Astrocyte of the spinal cord (primary cell): ENCODE results near the gene DOK4.

ENCODE experiments used
- DNase-seq: peaks from one replicate; pipeline ENCODE4 v3.0.0; 2011; ENCODE audit warnings: low read depth, low spot score
- H3K4me3 ChIP-seq: 2 replicates; pipeline ENCODE4 v1.5.1; 2011; ENCODE audit warnings: low read depth, mild to moderate bottlenecking, low read length, moderate library complexity
- CTCF ChIP-seq: IDR thresholded peaks from 2 replicates; pipeline ENCODE4 v1.5.1; 2012; ENCODE audit warnings: low read depth, mild to moderate bottlenecking, low read length, inconsistent platforms
- in situ Hi-C: cut with HindIII; loops from 2 replicates; pipeline ENCODE4 v1.10.0; 2017; ENCODE audit warnings: low sequenced_read_pairs

Gene DOK4

GRCh38 chr16:57514791-57515600 lies 28.7 kb upstream of the DOK4 start:
- no peak for DNase-seq
- in situ Hi-C loops: no loop called here

GRCh38 chr16:57514371-57514770 lies 28.1 kb upstream of the DOK4 start:
- H3K4me3 ChIP-seq: no peak overlapping the region
- in situ Hi-C loops: no loop called here
- TF ChIP-seq CTCF: no peak
- no peak for DNase-seq

More at GRCh38 chr16:57514791-57515600, 28.7 kb upstream of the DOK4 start:
- no peak overlapping the region for H3K4me3 ChIP-seq
- no peak for TF ChIP-seq CTCF

- in situ Hi-C loops: no loop called here
- no peak overlapping the region for H3K4me3 ChIP-seq
- DNase-seq: no peak
- TF ChIP-seq CTCF: no peak
Measured at GRCh38 chr16:57513371-57514102, 27.2 kb upstream of the DOK4 start.

- no peak for DNase-seq
- in situ Hi-C loops: no loop called here
- H3K4me3 ChIP-seq: no peak overlapping the region
- TF ChIP-seq CTCF: no peak
Measured at GRCh38 chr16:57512296-57513001, 26.2 kb upstream of the DOK4 start.

- H3K4me3 ChIP-seq: no peak overlapping the region
- in situ Hi-C loops: no loop called here
- no peak for DNase-seq
- no peak for TF ChIP-seq CTCF
Measured at GRCh38 chr16:57510016-57510871, 24.0 kb upstream of the DOK4 start.
